ENCODE measurements around the gene CRHR2.

- TF ChIP-seq CTCF (conservative IDR thresholded peaks at IDR 0.05; ENCODE audit: low read depth, low read length) (no peak), EZH2 (IDR thresholded peaks at IDR 0.05; ENCODE audit: borderline replicate concordance, low read depth, low read length, poor library complexity, severe bottlenecking) (no peak)
These were observed 20.3 kb downstream of the CRHR2 start for GRCh38 chr7:30661926-30662325.

All from A673 (cell line).